DND-41 (cell line): ENCODE results near the gene MEP1A.

Experiments used
- CTCF ChIP-seq: IDR thresholded peaks from 2 replicates; pipeline ENCODE4 v1.5.1; 2012; ENCODE audit warnings: borderline replicate concordance, low read length, moderate library complexity, mild to moderate bottlenecking; ENCODE audit not compliant: poor library complexity, severe bottlenecking; ENCODE audit errors: extremely low read depth
- EZH2 ChIP-seq: IDR thresholded peaks from 3 replicates; pipeline ENCODE4 v1.6.1; 2012; ENCODE audit warnings: borderline replicate concordance, low read depth, mild to moderate bottlenecking, moderate library complexity, low read length, inconsistent platforms; ENCODE audit not compliant: severe bottlenecking

- TF ChIP-seq CTCF: no peak
- no peak for TF ChIP-seq EZH2
These were observed 82.9 kb downstream of the MEP1A start for GRCh38 chr6:46876126-46876525.
